Peyer's patch (tissue), 4 donors: ENCODE results near the gene CTXND1.

Experiments
- CTCF ChIP-seq, 6 experiments: fragments of 450-650 bp in 4 of 6; fragments of 200-600 bp in 2 of 6; sonication (generic) in 1 of 6; IDR thresholded peaks; one replicate each; pipeline ENCODE4 v1.5.1; 2017 to 2019; ENCODE audit warnings: antibody characterized with exemption in 6 of 6, mild to moderate bottlenecking in 3 of 6, moderate library complexity in 1 of 6
- POLR2A ChIP-seq, 2 donors: fragments of 450-650 bp; IDR thresholded peaks; one replicate each; pipeline ENCODE4 v1.5.1; 2017; ENCODE audit warnings: antibody characterized with exemption in 2 of 2, mild to moderate bottlenecking in 2 of 2, moderate library complexity in 2 of 2

- TF ChIP-seq POLR2A (IDR thresholded peaks at IDR 0.05) = no peak
- TF ChIP-seq CTCF (IDR thresholded peaks at IDR 0.05) = no peak
These were observed 84.1 kb downstream of the CTXND1 start for GRCh38 chr15:80167936-80168335.
